H9 (cell line): ENCODE results near the gene NOS3. TPM values are rescaled to one million over a fixed set of nuclear protein-coding genes. Genes with fewer than 3 reads are reported as not detected.

Experiments used
- DNase-seq: peaks from one replicate; pipeline ENCODE4 v3.0.0-alpha.2; 2017
- H2AFZ ChIP-seq: one replicate; pipeline ENCODE4 v1.6.1; 2013; ENCODE audit warnings: mild to moderate bottlenecking, low read length, control low read depth, moderate library complexity
- H2AK5ac ChIP-seq: 2 replicates; pipeline ENCODE4 v1.6.1; 2013; ENCODE audit warnings: low read length, control low read depth, mixed read lengths; ENCODE audit not compliant: insufficient read length
- H2BK120ac ChIP-seq: one replicate; pipeline ENCODE4 v1.6.1; 2013; ENCODE audit warnings: low read depth, mild to moderate bottlenecking, low read length, control low read depth, inconsistent platforms; ENCODE audit not compliant: poor library complexity, severe bottlenecking
- H2BK12ac ChIP-seq: 2 replicates; pipeline ENCODE4 v1.6.1; 2013; ENCODE audit warnings: low read length, control low read depth, mixed read lengths, low read depth; ENCODE audit not compliant: insufficient read length
- H2BK15ac ChIP-seq: 2 replicates; pipeline ENCODE4 v1.6.1; 2013; ENCODE audit warnings: low read depth, low read length, control low read depth
- H2BK20ac ChIP-seq: one replicate; pipeline ENCODE4 v1.6.1; 2013; ENCODE audit warnings: low read depth, mild to moderate bottlenecking, low read length, control low read depth, inconsistent platforms; ENCODE audit not compliant: poor library complexity, severe bottlenecking
- H2BK5ac ChIP-seq: 2 replicates; pipeline ENCODE4 v1.6.1; 2013; ENCODE audit warnings: low read length, control low read depth, mixed read lengths; ENCODE audit not compliant: insufficient read length
- H3K14ac ChIP-seq: 2 replicates; pipeline ENCODE4 v1.6.1; 2013; ENCODE audit warnings: low read length, control low read depth; ENCODE audit not compliant: insufficient read depth
- H3K18ac ChIP-seq: 2 replicates; pipeline ENCODE4 v1.6.1; 2013; ENCODE audit warnings: low read depth, mild to moderate bottlenecking, mixed read lengths, low read length, control low read depth; ENCODE audit not compliant: insufficient read length
- H3K23ac ChIP-seq: 2 replicates; pipeline ENCODE4 v1.6.1; 2013; ENCODE audit warnings: low read length, control low read depth, mixed read lengths, low read depth; ENCODE audit not compliant: insufficient read length
- H3K23me2 ChIP-seq: 2 replicates; pipeline ENCODE4 v1.6.1; 2013; ENCODE audit warnings: low read depth, mild to moderate bottlenecking, mixed read lengths, low read length, control low read depth; ENCODE audit not compliant: insufficient read length, poor library complexity, severe bottlenecking
- H3K27ac ChIP-seq: 2 replicates; pipeline ENCODE4 v1.5.1; 2013; ENCODE audit warnings: low read length, control low read depth, mixed read lengths, low read depth; ENCODE audit not compliant: insufficient read length
- H3K27me3 ChIP-seq: 2 replicates; pipeline ENCODE4 v1.6.1; 2013; ENCODE audit warnings: low read length, control low read depth, inconsistent platforms; ENCODE audit not compliant: insufficient read depth
- H3K4ac ChIP-seq: 2 replicates; pipeline ENCODE4 v1.6.1; 2013; ENCODE audit warnings: low read depth, mild to moderate bottlenecking, control low read depth, inconsistent platforms, low read length, moderate library complexity
- H3K4me1 ChIP-seq: 2 replicates; pipeline ENCODE4 v1.6.1; 2013; ENCODE audit warnings: low read length, control low read depth, inconsistent platforms; ENCODE audit not compliant: insufficient read depth
- H3K4me2 ChIP-seq: 2 replicates; pipeline ENCODE4 v1.6.1; 2013; ENCODE audit warnings: low read length, control low read depth, mixed read lengths; ENCODE audit not compliant: insufficient read length, insufficient read depth
- H3K56ac ChIP-seq: 2 replicates; pipeline ENCODE4 v1.6.1; 2013; ENCODE audit warnings: low read depth, mild to moderate bottlenecking, mixed read lengths, low read length, control low read depth; ENCODE audit not compliant: insufficient read length
- H3K79me1 ChIP-seq: 2 replicates; pipeline ENCODE4 v1.6.1; 2013; ENCODE audit warnings: low read depth, mild to moderate bottlenecking, moderate library complexity, low read length, control low read depth, inconsistent platforms; ENCODE audit not compliant: insufficient read depth, poor library complexity, severe bottlenecking
- H3K79me2 ChIP-seq: 2 replicates; pipeline ENCODE4 v1.6.1; 2013; ENCODE audit warnings: low read length, control low read depth, inconsistent platforms; ENCODE audit not compliant: insufficient read depth
- H3K9ac ChIP-seq: 2 replicates; pipeline ENCODE4 v1.6.1; 2013; ENCODE audit warnings: low read length, control low read depth, mixed read lengths; ENCODE audit not compliant: insufficient read length; ENCODE audit errors: extremely low read depth
- H3K9me3 ChIP-seq: one replicate; pipeline ENCODE4 v1.6.1; 2013; ENCODE audit warnings: low read depth, low read length, inconsistent platforms; ENCODE audit not compliant: control insufficient read depth
- H3T11ph ChIP-seq: one replicate; pipeline ENCODE4 v1.6.1; 2013; ENCODE audit warnings: mild to moderate bottlenecking, low read length, control low read depth, inconsistent platforms
- H4K20me1 ChIP-seq: one replicate; pipeline ENCODE4 v1.6.1; 2013; ENCODE audit not compliant: control insufficient read depth, insufficient read length, insufficient read depth
- H4K5ac ChIP-seq: 2 replicates; pipeline ENCODE4 v1.6.1; 2013; ENCODE audit warnings: low read depth, mild to moderate bottlenecking, mixed read lengths, low read length, control low read depth; ENCODE audit not compliant: insufficient read length
- H4K8ac ChIP-seq: replicated peaks from 2 replicates; pipeline ENCODE4 v1.6.1; 2013; ENCODE audit warnings: low read length, control low read depth, mixed read lengths, low read depth; ENCODE audit not compliant: insufficient read length
- H4K91ac ChIP-seq: 2 replicates; pipeline ENCODE4 v1.6.1; 2013; ENCODE audit warnings: low read depth, mild to moderate bottlenecking, moderate library complexity, mixed read lengths, low read length, control low read depth; ENCODE audit not compliant: insufficient read length
- H3K27ac Mint-ChIP-seq, 3 experiments: 2 replicates in 2 of 3; 3 replicates in 1 of 3; pipeline ENCODE4 v1.8.0; 2020 to 2021; ENCODE audit warnings: mixed read lengths in 3 of 3, mild to moderate bottlenecking in 1 of 3, moderate library complexity in 1 of 3
- H3K27me3 Mint-ChIP-seq: 2 replicates; pipeline ENCODE4 v1.8.0; 2021; ENCODE audit warnings: low read depth, mild to moderate bottlenecking, moderate library complexity, mixed read lengths
- H3K36me3 Mint-ChIP-seq, 3 experiments: 2 replicates in 2 of 3; 3 replicates in 1 of 3; pipeline ENCODE4 v1.8.0; 2020 to 2021; ENCODE audit warnings: low read depth in 3 of 3, mixed read lengths in 3 of 3; ENCODE audit not compliant: insufficient read depth in 1 of 3
- H3K4me1 Mint-ChIP-seq, 2 experiments: 2 replicates each; pipeline ENCODE4 v1.8.0; 2020; ENCODE audit warnings: mixed read lengths in 2 of 2
- H3K4me3 Mint-ChIP-seq, 2 experiments: 2 replicates in 1 of 2; 3 replicates in 1 of 2; pipeline ENCODE4 v1.8.0; 2020 to 2021; ENCODE audit warnings: mild to moderate bottlenecking in 2 of 2, mixed read lengths in 2 of 2, moderate library complexity in 1 of 2
- H3K9me3 Mint-ChIP-seq, 2 experiments: 2 replicates in 1 of 2; 3 replicates in 1 of 2; pipeline ENCODE4 v1.8.0; 2020; ENCODE audit warnings: mild to moderate bottlenecking in 2 of 2, mixed read lengths in 2 of 2, moderate library complexity in 1 of 2
- CTCF ChIP-seq: fragments of 200-600 bp; sonication (generic); conservative IDR thresholded peaks from 3 replicates; pipeline ENCODE4 v1.8.0; 2021; ENCODE audit warnings: antibody characterized with exemption, mild to moderate bottlenecking
- WGBS: extraction: QIAGEN DNeasy Blood & Tissue Kit; methylation state at CpG from one replicate; pipeline ENCODE4 v1.1.7; 2013; ENCODE audit warnings: missing lambda C conversion rate, low lambda C conversion rate, mixed read lengths; ENCODE audit not compliant: insufficient read length; ENCODE audit errors: extremely low coverage; 5-methylcytosine and 5-hydroxymethylcytosine counted together
- total RNA-seq: library from RNA; stranded (reverse); gene quantifications from 2 replicates; pipeline ENCODE4 v1.2.1, GENCODE V29; 2021

NOS3 gene
- total RNA-seq, 1 experiment from 2014 or later = 4.5 TPM

GRCh38 chr7:151019130-151019447, 28.3 kb downstream of the NOS3 start:
- Mint-ChIP-seq H3K4me3 (peak overlapping the region in 1 of 2 experiments; percentile 30; a peak in 2 of 5 replicates), H3K27ac (no peak overlapping the region), H3K36me3 (peaks cover 2 to 6% (median 6%) of the 10 kb centered on the region in 3 experiments; a peak in 6 of 7 replicates), H3K27me3 (peaks cover 79% of the 10 kb centered on the region), H3K9me3 (peaks cover 0 to 9% of the 10 kb centered on the region in 2 experiments; a peak in 2 of 5 replicates), H3K4me1 (peaks cover 20 to 44% of the 10 kb centered on the region in 2 experiments)
- H3K4me1 ChIP-seq = peaks cover 6% of the 10 kb centered on the region; the same call in 1 of the 2 replicates
- no peak overlapping the region for H4K5ac ChIP-seq
- H3T11ph ChIP-seq = no peak overlapping the region
- no peak overlapping the region for H2BK12ac ChIP-seq
- H3K27ac ChIP-seq = no peak overlapping the region
- no peak overlapping the region for H2BK120ac ChIP-seq
- peaks cover 6% of the 10 kb centered on the region; the same call in 1 of the 2 replicates for H3K27me3 ChIP-seq
- no peak overlapping the region for H3K56ac ChIP-seq
- H3K9me3 ChIP-seq = no peaks in the 10 kb centered on the region
- no peak overlapping the region for H3K4me2 ChIP-seq
- TF ChIP-seq CTCF = no peak
- peaks cover 3% of the 10 kb centered on the region for H3K23me2 ChIP-seq
- no peak overlapping the region for H3K9ac ChIP-seq
- no peaks in the 10 kb centered on the region for H3K79me2 ChIP-seq
- H2BK5ac ChIP-seq = no peak overlapping the region
- H3K14ac ChIP-seq = 0 out of 2 replicates have a peak overlapping the region, but pooled peaks have one; percentile 7
- no peak overlapping the region for H2AK5ac ChIP-seq
- H4K8ac ChIP-seq = no peak overlapping the region
- no peak overlapping the region for H3K23ac ChIP-seq
- H2BK20ac ChIP-seq = no peak overlapping the region
- WGBS = no CpG with 5 or more reads among the region's 20 CpGs
- no peak overlapping the region for H2BK15ac ChIP-seq
- H4K20me1 ChIP-seq = no peaks in the 10 kb centered on the region
- no peak for DNase-seq
- no peak overlapping the region for H3K18ac ChIP-seq
- H4K91ac ChIP-seq = no peak overlapping the region
- no peak overlapping the region for H3K4ac ChIP-seq
- no peak overlapping the region for H2AFZ ChIP-seq
- H3K79me1 ChIP-seq = no peaks in the 10 kb centered on the region
